Measurements from ENCODE around the gene FAM219A.
"Not testable (repeated sequence)": the region's sequence is repeated elsewhere in the genome, so short reads cannot be mapped to it uniquely, and the experiment has no call there.

FAM219A gene

DNA sequence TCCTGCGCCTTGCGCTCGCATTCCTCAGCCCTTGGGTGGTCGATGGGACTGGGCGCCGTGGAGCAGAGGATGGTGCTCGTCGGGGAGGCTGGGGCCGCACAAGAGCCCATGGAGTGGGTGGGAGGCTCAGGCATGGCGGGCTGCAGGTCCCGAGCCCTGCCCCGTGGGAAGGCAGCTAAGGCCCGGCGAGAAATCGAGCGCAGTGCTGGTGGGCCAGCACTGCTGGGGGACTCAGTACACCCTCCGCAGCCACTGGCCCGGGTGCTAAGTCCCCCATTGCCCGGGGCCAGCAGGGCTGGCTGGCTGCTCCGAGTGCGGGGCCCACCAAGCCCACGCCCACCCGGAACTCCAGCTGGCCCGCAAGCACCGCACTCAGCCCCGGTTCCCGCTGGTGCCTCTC lies 24.4 kb upstream of the FAM219A start:
- not testable (repeated sequence) for DNase-seq

DNA sequence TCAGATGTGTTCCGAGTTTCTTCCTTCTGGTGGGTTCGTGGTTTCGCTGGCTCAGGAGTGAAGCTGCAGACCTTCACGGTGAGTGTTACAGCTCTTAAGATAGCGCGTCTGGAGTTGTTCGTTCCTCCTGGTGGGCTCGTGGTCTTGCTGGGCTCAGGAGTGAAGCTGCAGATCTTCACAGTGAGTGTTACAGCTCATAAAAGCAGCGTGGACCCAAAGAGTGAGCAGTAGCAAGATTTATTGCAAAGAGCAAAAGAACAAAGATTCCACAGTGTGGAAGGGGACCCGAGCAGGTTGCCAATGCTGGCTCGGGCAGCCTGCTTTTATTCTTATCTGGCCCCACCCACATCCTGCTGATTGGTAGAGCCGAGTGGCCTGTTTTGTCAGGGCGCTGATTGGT lies 23.2 kb upstream of the FAM219A start:
- not testable (repeated sequence) for DNase-seq

DNA sequence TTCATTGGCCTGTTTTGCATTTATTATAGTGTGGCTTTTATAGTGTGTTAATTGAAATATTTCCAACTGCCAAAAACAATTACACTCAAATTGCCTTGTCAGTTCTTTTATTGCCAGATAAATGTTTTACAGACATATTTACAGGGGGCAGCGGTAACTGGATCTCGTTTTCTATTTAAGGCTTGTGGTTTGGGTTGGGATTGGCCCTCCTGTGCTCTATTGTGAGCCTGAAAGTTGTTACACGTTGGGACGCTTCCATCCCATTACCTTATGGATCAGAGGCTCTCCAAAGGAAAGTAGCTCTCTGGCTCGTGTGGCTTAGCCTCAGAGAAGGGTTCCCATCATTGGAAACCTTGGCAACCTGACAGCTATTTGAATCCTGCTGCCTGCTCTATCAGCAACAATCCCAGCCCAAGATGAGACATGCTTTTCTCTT lies 21.1 kb upstream of the FAM219A start:
- no peak for DNase-seq

DNA sequence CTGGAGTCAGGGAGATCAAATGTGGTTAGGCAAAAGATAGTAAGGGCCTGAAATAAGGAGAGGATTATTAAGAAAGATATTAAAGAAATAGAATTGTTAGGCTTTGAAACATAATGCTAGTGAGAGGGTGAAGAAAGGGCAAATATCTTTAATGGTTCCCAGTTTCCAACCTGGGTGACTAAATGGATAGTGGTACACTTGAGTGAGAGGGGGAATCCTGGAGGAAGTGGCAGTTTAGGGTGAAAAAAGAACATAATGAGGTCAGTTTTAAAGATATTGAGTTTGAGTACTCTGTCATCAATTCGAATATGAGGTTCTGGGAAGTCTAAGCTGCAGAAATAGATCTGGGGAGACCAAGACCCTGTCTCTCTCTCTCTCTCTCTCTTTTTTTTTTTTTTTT lies 19.2 kb upstream of the FAM219A start:
- no peak for DNase-seq

DNA sequence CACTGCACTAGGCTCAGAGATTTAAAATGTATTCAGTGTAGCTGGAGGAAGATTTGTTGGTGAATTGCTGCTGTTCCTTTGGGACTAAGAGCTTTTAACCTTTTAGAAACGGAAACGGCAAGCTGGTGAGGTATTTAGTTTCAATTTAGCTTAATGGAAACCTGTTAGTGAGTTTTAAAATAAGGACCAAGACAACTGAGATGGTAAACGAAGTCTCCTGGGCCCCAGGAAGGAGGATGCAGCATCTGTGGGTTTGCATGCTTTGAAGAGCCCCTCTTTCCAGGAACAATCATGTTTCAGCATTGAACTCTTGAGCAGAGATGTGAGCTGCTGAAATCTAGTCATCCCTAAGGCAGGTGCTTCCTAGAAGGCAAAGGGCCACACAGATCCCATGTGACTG lies 16.7 kb upstream of the FAM219A start:
- DNase-seq: no peak

DNA sequence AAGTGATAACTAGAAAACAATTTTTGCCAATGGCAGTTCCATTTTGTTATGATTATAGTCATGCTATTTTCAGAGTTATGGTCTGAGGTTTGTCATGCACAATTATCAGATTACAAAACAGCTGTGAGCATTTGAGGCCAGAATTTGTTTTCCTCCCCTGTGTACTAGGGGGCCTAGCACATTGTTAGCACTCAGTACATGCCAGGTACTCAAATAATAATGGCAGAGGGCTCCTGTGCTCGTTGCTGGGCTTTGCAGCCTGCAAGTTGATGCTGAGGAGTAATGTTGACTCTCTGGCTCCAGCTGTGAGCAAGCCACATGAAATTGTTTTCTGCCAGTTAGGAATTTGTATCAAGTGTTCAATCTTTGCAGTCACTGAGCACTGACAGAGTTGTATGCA lies 7.1 kb upstream of the FAM219A start:
- DNase-seq: no peak

DNA sequence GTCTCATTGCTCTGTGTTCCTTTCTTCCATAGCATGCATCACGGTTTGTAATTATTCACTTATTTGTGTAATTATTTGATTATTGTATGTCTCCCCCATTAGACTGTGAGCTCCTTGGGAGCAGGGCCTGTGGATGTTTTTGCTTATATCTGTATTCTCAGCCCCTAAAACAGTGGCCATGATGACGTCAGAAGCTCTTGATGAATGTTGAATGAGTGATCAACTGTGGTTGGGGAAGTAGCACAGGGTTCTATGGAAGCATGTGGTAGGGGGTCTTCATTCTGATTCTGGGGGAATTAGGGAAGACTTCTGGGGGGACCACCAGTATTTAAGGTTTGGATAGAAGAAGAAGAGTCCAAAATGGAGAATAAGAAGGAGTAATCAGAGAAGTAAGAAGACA lies 6.2 kb upstream of the FAM219A start:
- no peak for DNase-seq

GRCh38 chr9:34463901-34464232 lies 5.5 kb upstream of the FAM219A start:
- no peak for DNase-seq

DNA sequence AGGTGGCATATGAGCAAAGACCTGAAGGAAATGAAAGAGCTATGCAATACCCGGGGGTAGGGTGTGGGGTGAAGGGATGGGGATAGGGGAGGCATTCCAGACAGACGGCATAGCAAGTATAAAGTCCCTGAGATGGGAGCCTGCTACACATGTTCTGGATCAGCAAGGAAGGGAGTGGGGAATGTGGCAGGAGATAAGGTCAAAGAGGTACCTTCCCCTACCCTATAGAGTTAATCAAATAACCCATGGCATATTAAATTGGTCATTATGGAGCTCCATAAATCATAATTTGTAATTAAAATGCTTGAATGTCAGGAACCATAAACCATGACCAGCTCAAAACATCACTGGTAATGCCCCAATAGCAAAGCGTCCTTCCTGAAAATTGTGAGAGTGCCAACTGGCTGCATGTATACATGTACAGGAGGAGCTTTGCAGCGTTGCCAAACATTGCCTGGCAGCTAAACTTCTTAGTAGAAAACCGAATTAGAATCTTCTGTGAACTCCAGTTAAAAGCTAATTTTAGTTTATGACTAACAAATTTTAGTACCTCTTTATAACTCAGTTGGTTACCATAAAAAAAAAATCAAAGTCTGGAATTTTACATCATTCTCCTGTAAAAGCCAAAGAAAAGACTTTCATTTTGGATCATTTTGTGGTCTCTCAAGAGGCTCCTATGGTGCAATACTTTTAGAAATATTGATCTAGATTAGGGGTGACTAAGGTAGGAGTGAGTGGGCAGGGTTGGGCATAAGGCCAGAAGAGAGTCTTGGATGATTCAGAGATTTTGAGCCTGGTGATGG lies 4.9 kb upstream of the FAM219A start:
- peak; percentile 86 for DNase-seq

- peak; percentile 50 for DNase-seq
Observed at GRCh38 chr9:34459941-34460340, 1.6 kb upstream of the FAM219A start.

DNA sequence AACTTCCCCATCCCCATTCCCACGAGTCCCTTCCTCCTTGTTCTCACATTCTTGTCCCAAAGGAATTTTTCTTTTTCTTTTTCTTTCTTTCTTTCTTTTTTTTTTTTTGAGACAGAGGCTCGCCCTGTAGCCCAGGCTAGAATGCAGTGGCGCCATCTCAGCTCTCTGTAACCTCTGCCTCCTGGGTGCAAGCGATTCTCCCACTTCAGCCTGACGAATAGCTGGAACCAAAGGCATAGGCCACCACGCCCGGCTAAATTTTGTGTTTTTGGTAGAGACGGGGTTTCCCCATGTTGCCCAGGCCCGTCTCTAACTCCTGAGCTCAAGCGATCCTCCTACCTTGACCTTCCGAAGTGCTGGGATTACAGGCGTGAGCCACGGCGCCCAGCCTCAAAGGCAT lies 986 bp upstream of the FAM219A start:
- no peak for DNase-seq

DNA sequence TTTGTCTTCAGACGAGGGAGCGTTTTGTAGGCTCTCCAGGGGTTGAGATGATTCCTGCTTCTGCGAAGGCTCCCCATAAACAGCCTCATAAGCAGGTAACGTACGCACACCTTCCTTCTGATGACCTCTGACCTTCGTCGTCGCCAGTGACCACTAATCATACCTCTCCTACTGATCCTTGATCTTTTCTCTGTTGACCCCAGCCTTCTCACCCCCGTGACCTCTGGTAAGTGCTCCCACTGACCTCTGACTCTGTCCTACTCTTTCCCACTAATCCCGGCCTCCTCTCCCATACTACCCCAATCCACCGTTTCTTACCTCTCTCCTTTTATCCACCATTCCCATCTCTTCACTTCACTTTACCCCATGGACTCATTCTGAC lies 580 bp upstream of the FAM219A start:
- no peak for DNase-seq

DNA sequence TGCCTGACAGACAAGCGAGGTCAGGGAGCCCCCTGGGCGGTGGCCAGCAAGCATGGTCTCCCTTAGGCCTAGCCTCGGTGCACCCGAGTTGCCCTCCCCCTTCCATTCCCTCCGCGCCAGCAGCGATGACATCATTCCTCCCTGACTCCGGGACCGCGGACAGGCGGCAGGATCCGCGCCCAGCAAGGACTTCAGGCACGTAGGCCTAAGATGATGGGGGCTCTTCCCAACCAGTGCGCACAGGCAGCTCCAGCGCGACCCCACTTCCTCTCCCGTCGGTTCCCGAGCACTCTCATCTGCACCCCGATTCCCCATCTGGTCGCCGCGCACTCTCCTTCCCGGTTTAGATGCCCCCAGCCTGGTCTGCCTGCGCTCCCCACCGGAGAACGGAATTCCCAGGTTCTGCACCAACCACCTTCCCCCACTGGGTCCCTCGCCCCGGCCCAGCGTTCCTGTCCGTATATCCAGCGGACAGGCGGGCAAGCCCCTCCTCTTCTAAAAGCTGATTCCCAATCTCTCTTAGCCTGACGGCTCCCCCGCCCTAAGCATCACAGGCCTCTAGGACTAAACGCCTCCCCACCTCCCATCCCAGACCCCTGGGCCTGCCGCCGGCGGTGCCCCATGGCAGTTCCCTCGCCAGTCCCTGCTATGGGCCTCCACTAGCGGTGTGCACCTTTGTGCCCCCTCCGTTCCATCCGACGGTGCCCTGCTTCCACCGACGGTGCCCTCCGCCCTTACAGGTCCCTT lies 931 bp downstream of the FAM219A start:
- DNase-seq: peak; percentile 83

GRCh38 chr9:34456746-34457145 lies 1.6 kb downstream of the FAM219A start:
- no peak for DNase-seq

DNA sequence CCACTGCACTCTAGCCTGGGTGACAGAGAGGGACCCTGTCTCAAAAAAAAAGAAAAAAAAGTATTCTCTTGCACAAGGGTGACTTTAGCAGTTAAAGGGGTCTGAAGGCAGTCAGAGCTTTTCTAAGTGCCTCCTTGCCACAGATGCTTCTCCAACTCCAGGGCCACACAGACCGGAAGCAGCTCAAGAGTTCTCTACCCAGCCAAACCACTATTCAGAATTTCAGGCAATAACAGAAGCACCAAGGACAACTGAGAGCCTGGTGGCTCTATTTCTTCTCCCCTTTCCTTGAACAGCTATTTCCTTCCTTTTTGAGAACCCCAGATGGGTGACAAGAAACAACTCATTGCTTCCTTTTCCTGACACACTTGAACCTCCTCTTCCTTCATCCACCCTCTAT lies 2.2 kb downstream of the FAM219A start:
- DNase-seq: no peak

DNA sequence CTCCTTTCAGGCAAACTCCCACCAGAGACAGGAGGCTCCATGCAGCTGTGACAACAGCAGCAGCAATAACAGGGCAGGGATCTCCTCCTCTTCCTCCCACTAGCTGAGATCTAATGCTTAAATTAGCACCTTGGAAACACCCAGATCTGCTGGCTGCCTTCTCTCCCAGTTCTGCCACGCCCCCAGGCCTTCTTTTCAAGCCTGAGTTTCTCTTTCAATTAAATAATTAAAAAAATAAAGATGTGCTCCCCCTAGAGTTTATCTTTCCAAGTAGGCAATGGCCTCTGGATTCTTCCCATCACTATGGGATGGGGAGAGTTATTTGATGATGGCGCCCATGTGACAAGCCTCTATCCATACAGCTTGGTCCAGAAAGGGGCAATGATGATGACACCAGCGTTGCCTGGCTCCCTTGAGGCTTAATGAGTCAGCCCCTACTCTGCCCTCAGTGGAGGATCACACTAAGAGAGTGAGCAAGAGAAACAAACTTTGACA lies 3.8 kb downstream of the FAM219A start:
- DNase-seq: peak; percentile 73

DNA sequence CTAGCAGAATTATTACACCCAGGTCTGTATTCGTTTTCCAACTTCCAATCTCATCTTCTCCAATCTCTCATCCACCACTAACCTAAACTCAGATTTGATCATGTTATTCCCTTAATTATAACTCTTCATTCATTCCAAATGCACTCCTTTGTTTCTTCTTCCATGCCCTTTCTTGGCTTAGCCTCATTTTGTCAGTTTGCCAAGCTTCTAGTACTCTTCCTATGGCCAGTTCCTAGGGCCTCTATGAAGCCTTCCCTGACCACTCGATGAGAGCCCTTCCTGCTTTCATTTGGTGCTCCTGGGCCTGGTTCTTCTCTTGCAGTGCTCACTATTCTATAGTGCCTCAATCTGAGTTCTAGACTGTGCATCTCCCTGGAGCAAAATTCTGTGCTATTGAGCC lies 5.8 kb downstream of the FAM219A start:
- DNase-seq: no peak

GRCh38 chr9:34451545-34451944 lies 6.8 kb downstream of the FAM219A start:
- peak; percentile 27 for DNase-seq

DNA sequence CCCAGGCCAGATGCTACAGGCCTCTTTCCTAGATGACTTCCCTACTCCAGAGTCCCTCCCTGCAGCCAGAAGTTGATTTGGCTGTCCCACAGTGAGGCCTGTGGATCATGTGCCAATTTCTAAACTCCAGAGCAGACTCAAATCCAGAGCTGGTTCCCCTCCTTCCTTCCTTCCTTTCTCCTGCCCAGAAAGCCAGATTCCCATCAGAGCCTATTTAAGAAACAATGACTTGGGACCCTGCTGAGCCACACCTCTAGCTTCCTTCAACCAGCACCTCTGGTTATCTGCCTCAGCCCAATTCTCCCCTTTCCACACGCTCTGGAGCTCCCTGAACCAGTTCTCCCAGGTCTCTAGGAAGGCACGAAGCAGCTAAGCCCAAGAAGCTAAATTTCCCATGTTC lies 7.2 kb downstream of the FAM219A start:
- no peak for DNase-seq

GRCh38 chr9:34450644-34451043 lies 7.7 kb downstream of the FAM219A start:
- no peak for DNase-seq

DNA sequence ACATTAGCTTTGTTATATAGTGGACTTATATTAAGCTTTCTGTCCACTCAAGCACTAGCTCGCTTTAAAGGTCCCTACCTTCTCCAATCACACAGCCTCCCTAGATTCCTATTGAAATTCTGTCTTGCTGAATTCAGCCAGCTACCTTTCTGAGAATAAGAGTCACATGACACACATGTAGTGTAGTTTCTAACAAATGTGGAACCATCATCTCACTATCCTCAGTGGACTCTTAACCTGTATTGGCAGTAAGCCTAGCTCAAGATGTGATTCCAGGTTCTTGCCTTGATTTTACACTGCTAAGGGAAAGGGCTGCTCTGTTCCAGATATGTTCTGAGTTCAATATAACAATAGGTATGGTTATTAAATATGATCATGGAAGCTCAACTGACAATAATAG lies 11.4 kb downstream of the FAM219A start:
- DNase-seq: no peak

GRCh38 chr9:34446468-34446891 lies 11.9 kb downstream of the FAM219A start:
- DNase-seq: peak; percentile 46

DNA sequence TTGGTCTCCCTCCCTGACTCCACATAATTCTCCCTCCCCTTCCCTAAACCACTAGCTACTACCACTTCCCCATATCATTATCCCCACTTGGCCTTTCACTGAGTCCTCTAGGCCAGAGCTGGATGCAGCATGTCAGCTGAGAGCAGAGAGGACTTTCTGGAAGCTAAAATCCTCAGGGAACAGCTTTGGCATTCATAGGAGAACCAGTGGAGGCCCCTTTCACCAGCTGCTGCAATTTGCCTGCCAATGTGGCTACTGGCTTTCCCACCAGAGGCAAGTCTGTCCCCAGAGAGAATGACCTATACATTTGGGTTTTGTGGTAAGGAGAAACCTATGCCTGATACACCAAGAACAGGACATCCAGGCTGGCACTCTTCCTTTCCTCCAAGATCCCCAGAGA lies 14.4 kb downstream of the FAM219A start:
- no peak for DNase-seq

GRCh38 chr9:34443533-34443932 lies 14.8 kb downstream of the FAM219A start:
- DNase-seq: no peak

Data from fibroblast of skin of right biceps (primary cell).